CD14-positive monocyte (primary cell): ENCODE results near the gene ABCC3. TPM values are rescaled to one million over a fixed set of nuclear protein-coding genes. Genes with fewer than 3 reads are reported as not detected.

Experiments
- DNase-seq, 3 donors: peaks; one replicate each; pipeline ENCODE4 v3.0.0-alpha.2; 2011 to 2022
- H2AFZ ChIP-seq: 2 replicates; pipeline ENCODE4 v1.6.0; 2012; ENCODE audit warnings: mild to moderate bottlenecking, low read depth, low read length, inconsistent platforms; ENCODE audit not compliant: insufficient read depth, poor library complexity, severe bottlenecking
- H3K27ac ChIP-seq, 2 donors: 1 replicate in 1 of 2; 2 replicates in 1 of 2; pipeline ENCODE4 v1.5.1; 2012 to 2013; ENCODE audit warnings: low read length in 2 of 2, control low read depth in 1 of 2, inconsistent platforms in 1 of 2, low read depth in 1 of 2, mild to moderate bottlenecking in 1 of 2
- H3K27me3 ChIP-seq, 2 donors: one replicate each; pipeline versions ENCODE4 v1.6.0 to v1.6.1; 2011 to 2013; ENCODE audit warnings: low read length in 2 of 2; ENCODE audit not compliant: control insufficient read depth in 2 of 2, insufficient read depth in 2 of 2
- H3K36me3 ChIP-seq, 2 donors: replicated peaks in 1 of 2; 1 replicate in 1 of 2; 2 replicates in 1 of 2; pipeline versions ENCODE4 v1.5.1 to v1.6.1; 2012 to 2013; ENCODE audit warnings: low read length in 2 of 2, control low read depth in 1 of 2, inconsistent platforms in 1 of 2, mild to moderate bottlenecking in 1 of 2; ENCODE audit not compliant: insufficient read depth in 2 of 2, control insufficient read depth in 1 of 2
- H3K4me1 ChIP-seq, 2 donors: 1 replicate in 1 of 2; 2 replicates in 1 of 2; pipeline versions ENCODE4 v1.5.1 to v1.6.1; 2012 to 2013; ENCODE audit warnings: low read length in 2 of 2, control low read depth in 1 of 2, inconsistent platforms in 1 of 2, mild to moderate bottlenecking in 1 of 2, moderate library complexity in 1 of 2; ENCODE audit not compliant: insufficient read depth in 2 of 2, control insufficient read depth in 1 of 2
- H3K4me2 ChIP-seq: replicated peaks from 2 replicates; pipeline ENCODE3; 2012; ENCODE audit warnings: low read length, moderate library complexity, mild to moderate bottlenecking; ENCODE audit not compliant: poor library complexity, severe bottlenecking; ENCODE audit errors: extremely low read depth
- H3K4me3 ChIP-seq, 3 experiments: fragments of 200-600 bp in 1 of 3; sonication (generic) in 1 of 3; replicated peaks in 1 of 3; 1 replicate in 2 of 3; 2 replicates in 1 of 3; pipeline ENCODE4 v1.5.1; 2011 to 2013; ENCODE audit warnings: low read length in 3 of 3, mild to moderate bottlenecking in 3 of 3, control low read depth in 2 of 3, low read depth in 2 of 3, inconsistent platforms in 1 of 3, moderate library complexity in 1 of 3
- H3K79me2 ChIP-seq: 2 replicates; pipeline ENCODE4 v1.6.0; 2012; ENCODE audit warnings: mild to moderate bottlenecking, control low read depth, inconsistent platforms, low read length, moderate library complexity; ENCODE audit not compliant: insufficient read depth
- H3K9ac ChIP-seq: 2 replicates; pipeline ENCODE4 v1.6.0; 2017; ENCODE audit warnings: low read length, mild to moderate bottlenecking; ENCODE audit not compliant: insufficient read depth, poor library complexity, severe bottlenecking
- H3K9me3 ChIP-seq, 2 donors: replicated peaks in 1 of 2; 1 replicate in 1 of 2; 2 replicates in 1 of 2; pipeline versions ENCODE4 v1.5.1 to v1.6.1; 2012 to 2013; ENCODE audit warnings: low read length in 2 of 2, control low read depth in 1 of 2; ENCODE audit not compliant: control insufficient read depth in 1 of 2, insufficient read depth in 1 of 2
- H4K20me1 ChIP-seq: 2 replicates; pipeline ENCODE4 v1.6.0; 2012; ENCODE audit warnings: mild to moderate bottlenecking, low read length, control low read depth, moderate library complexity; ENCODE audit not compliant: insufficient read depth
- H3K27ac Mint-ChIP-seq, 7 donors: one replicate each; pipeline ENCODE4 v1.8.0; 2020; ENCODE audit warnings: mild to moderate bottlenecking in 7 of 7, mixed read lengths in 7 of 7, moderate library complexity in 6 of 7, inconsistent platforms in 2 of 7
- H3K27me3 Mint-ChIP-seq, 3 donors: one replicate each; pipeline ENCODE4 v1.8.0; 2021 to 2022; ENCODE audit warnings: low read depth in 3 of 3, mild to moderate bottlenecking in 3 of 3, mixed read lengths in 3 of 3, moderate library complexity in 3 of 3, inconsistent platforms in 1 of 3
- H3K36me3 Mint-ChIP-seq, 2 donors: one replicate each; pipeline ENCODE4 v1.8.0; 2020; ENCODE audit warnings: mixed read lengths in 2 of 2, inconsistent platforms in 1 of 2, mild to moderate bottlenecking in 1 of 2
- H3K4me1 Mint-ChIP-seq: one replicate; pipeline ENCODE4 v1.8.0; 2020; ENCODE audit warnings: mild to moderate bottlenecking, mixed read lengths
- H3K4me3 Mint-ChIP-seq, 2 donors: one replicate each; pipeline ENCODE4 v1.8.0; 2020; ENCODE audit warnings: mild to moderate bottlenecking in 2 of 2, mixed read lengths in 2 of 2, moderate library complexity in 1 of 2
- H3K9me3 Mint-ChIP-seq, 7 donors: one replicate each; pipeline ENCODE4 v1.8.0; 2020 to 2022; ENCODE audit warnings: mixed read lengths in 7 of 7, mild to moderate bottlenecking in 6 of 7, moderate library complexity in 6 of 7, inconsistent platforms in 2 of 7
- CTCF ChIP-seq: fragments of 200-600 bp; IDR thresholded peaks from one replicate; pipeline ENCODE4 v1.8.0; 2022; ENCODE audit warnings: antibody characterized with exemption, mild to moderate bottlenecking
- WGBS: methylation state at CpG from one replicate; pipeline ENCODE4 v1.1.5; 2013; ENCODE audit warnings: missing lambda C conversion rate; ENCODE audit not compliant: insufficient coverage; 5-methylcytosine and 5-hydroxymethylcytosine counted together
- intact Hi-C, 2 donors: fragments of 100-400 bp; cut with micrococcal nuclease; formaldehyde crosslinking; loops; one replicate each; pipeline versions ENCODE4 v1.15.0 to v1.15.1; 2023
- polyA plus RNA-seq, 3 donors: library from polyadenylated mRNA; depleted of rRNA in 1 of 3; unstranded in 2 of 3; stranded (reverse) in 1 of 3; fragments of 300-500 nt in 2 of 3; fragments of >200 nt in 1 of 3; fragmentation: Illumina TruSeq in 2 of 3; gene quantifications; 1 replicate in 2 of 3; 2 replicates in 1 of 3; pipeline ENCODE4 v1.2.3, GENCODE V29; 2012 to 2021

The ABCC3 gene
- polyA plus RNA-seq, 3 donors: 2.7 to 74.5 (median 11.4) TPM

- intact Hi-C loops: no loop called here
- DNase-seq: peak; percentile 78 to 95 (median 87)
- Histone ChIP-seq H3K9me3 (no peaks in the 10 kb centered on the region), H3K9ac (peak overlapping the region; percentile 34), H4K20me1 (peaks cover 17% of the 10 kb centered on the region), H3K79me2 (no peaks in the 10 kb centered on the region), H3K4me1 (peaks cover 31 to 47% of the 10 kb centered on the region in 2 donors), H3K36me3 (peaks cover 0 to 10% of the 10 kb centered on the region in 2 donors), H3K4me3 (peak overlapping the region in 1 of 3 experiments; percentile 37), H3K4me2 (peak overlapping the region; percentile 36), H3K27ac (peak overlapping the region; percentile 48 to 72), H3K27me3 (peaks cover 0 to 21% of the 10 kb centered on the region in 2 donors), H2AFZ (no peak overlapping the region)
- Mint-ChIP-seq H3K36me3 (peaks cover 15 to 21% of the 10 kb centered on the region in 2 donors), H3K27ac (peak overlapping the region; percentile 50 to 94 (median 82)), H3K9me3 (peaks cover 0 to 2% (median 0%) of the 10 kb centered on the region in 7 donors), H3K4me1 (peaks cover 50% of the 10 kb centered on the region), H3K27me3 (peaks cover 20 to 27% (median 25%) of the 10 kb centered on the region in 3 donors), H3K4me3 (peak overlapping the region in 1 of 2 donors; percentile 57)
- no peak for TF ChIP-seq CTCF
- 33% methylated on average over 6 of the region's 12 CpGs for WGBS
Observed at GRCh38 chr17:50640686-50641351, 6.1 kb downstream of the ABCC3 start.

- no peak for TF ChIP-seq CTCF
- Histone ChIP-seq H3K27ac (peak overlapping the region; percentile 48 to 72), H3K36me3 (peaks cover 0 to 10% of the 10 kb centered on the region in 2 donors), H2AFZ (no peak overlapping the region), H3K79me2 (no peaks in the 10 kb centered on the region), H3K27me3 (peaks cover 0 to 16% of the 10 kb centered on the region in 2 donors), H3K9me3 (no peaks in the 10 kb centered on the region), H3K4me1 (peaks cover 31 to 42% of the 10 kb centered on the region in 2 donors), H3K4me3 (peak overlapping the region in 1 of 3 experiments; percentile 37), H3K4me2 (peak overlapping the region; percentile 36), H3K9ac (peak overlapping the region; percentile 34), H4K20me1 (peaks cover 17% of the 10 kb centered on the region)
- Mint-ChIP-seq H3K36me3 (peaks cover 15 to 16% of the 10 kb centered on the region in 2 donors), H3K4me1 (peaks cover 45% of the 10 kb centered on the region), H3K27me3 (peaks cover 15 to 22% (median 20%) of the 10 kb centered on the region in 3 donors), H3K4me3 (peak overlapping the region in 1 of 2 donors; percentile 53), H3K27ac (peak overlapping the region in 6 of 7 donors; percentile 68 to 94 (median 86)), H3K9me3 (peaks cover 0 to 2% (median 0%) of the 10 kb centered on the region in 7 donors)
- 28% methylated on average over 2 of the region's 3 CpGs for WGBS
- intact Hi-C loops: no loop called here
- DNase-seq: no peak
Observed at GRCh38 chr17:50641357-50641756, 6.7 kb downstream of the ABCC3 start.
